ENCODE measurements around the gene MYLK2.

MYLK2 gene

GRCh38 chr20:31858760-31859083 is 39.6 kb downstream of the MYLK2 start:
- DNase-seq, result no peak

- no peak for DNase-seq
These were observed 40.3 kb downstream of the MYLK2 start for GRCh38 chr20:31859266-31859997.

DNA sequence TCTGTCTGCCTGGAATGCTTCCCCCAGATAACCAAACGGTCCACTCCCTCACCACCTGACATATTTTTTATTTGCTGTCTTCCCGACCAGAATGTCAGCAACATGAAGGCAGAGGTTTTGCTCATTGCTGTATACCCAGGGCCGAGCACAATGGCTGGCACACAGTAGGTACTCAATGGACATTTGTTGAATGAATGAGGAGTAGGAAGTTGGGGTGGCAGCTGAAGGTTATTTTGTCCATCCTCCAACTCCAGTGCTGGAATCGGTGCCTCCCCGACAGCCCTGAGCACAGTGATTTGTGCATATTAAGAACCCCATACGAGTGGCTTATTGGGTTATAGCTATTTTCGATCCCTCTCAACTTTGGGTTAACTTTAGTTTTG is 40.8 kb downstream of the MYLK2 start:
- no peak for DNase-seq

DNA sequence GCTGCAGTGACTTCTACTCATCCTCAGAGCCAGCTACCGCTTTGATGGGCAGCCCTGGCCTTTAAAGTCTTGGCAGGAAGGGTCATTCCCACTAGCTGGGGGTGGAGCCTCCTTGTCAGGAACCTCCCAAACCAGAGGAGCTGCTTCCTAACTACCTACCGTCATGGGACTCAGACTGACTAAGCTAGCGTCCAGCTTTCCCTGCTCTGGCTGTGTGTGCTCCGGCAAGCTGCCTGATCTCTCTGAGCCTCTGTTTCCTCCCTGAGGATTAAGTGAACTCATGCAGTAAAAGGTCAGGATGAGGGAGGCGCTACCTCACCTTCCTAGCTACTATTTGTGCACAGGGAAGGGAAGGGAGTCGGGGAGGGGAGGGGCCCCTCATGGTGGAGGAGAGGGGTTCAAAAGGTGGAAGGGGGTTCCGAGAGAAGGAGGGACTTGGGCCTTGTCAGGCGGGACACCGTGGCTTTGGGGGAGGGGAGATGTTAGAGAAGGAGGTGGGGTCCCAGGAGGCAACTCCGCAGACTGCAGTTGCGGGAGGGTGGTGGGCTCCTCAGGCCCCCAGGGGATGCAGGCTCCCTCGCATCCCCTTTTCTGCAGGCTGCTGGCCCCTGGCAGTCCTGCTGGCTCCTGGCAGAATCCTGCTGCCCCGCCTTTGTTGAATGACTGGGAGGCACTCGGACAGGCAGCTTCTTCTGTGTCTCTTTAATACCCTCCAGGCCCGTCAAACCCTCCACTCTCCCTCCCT is 41.4 kb downstream of the MYLK2 start:
- no peak for DNase-seq

- DNase-seq, result no peak
These were observed 41.9 kb downstream of the MYLK2 start for GRCh38 chr20:31861135-31861384.

DNA sequence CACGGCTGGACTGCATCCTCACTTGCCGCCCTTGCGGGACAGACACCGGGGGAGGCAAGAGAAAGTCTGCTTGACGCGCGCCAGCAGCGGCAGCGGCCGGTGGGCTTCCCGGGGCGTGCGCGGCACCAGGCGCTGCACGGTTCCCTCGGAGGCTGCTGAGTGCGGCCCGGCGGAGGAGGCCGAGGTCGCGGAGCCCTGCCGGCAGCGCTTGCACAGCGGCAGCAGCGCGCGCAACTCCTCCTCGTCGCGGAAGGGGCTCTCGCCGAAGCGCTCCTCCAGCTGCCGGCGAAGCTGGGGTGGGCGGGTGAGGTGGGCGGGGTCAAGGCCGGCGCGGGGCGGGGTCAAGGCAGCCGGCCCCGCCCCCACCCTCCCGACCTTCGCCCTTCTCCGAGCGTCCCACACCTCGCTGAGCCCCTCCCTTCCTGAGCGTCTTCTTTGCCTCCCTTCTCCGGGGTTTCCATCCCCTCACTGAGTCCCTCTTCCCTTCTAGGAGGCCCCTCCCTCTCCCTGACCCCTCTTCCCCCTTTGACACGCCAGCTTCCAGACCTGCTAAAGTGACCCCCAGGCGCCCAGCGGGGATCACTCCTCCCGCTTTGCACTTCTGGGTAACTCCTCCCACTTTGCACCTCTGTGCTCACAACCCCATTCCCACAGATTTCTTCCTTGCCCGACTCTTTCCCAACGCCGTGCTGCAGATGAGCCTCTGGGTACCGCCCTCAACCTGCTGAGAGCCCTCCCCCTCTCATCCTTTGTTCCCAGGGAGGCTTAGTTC is 42.4 kb downstream of the MYLK2 start:
- peak; percentile 74 for DNase-seq

GRCh38 chr20:31862157-31862470 is 43.0 kb downstream of the MYLK2 start:
- no peak for DNase-seq

DNA sequence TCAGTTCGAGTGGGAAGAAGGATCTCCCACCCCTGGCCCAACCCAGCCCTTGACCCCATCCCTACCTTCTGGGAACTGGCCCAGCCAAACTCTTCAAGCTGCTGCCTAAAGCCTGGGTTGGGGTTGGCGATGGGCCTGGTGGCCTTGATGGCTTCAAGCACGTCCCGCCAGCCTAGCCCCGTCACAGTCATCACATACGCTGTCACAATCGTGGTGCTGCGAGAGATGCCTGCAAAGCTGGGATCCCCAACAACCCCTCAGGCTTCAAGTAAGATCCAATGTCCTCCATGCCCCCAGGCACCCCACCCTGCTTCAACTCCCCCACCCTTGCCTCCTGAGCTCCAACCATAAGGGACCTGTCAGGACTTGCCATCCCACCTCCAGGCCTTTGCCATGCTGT is 43.4 kb downstream of the MYLK2 start:
- no peak for DNase-seq

- no peak for DNase-seq
These were observed 44.3 kb downstream of the MYLK2 start for GRCh38 chr20:31863296-31864085.

DNA sequence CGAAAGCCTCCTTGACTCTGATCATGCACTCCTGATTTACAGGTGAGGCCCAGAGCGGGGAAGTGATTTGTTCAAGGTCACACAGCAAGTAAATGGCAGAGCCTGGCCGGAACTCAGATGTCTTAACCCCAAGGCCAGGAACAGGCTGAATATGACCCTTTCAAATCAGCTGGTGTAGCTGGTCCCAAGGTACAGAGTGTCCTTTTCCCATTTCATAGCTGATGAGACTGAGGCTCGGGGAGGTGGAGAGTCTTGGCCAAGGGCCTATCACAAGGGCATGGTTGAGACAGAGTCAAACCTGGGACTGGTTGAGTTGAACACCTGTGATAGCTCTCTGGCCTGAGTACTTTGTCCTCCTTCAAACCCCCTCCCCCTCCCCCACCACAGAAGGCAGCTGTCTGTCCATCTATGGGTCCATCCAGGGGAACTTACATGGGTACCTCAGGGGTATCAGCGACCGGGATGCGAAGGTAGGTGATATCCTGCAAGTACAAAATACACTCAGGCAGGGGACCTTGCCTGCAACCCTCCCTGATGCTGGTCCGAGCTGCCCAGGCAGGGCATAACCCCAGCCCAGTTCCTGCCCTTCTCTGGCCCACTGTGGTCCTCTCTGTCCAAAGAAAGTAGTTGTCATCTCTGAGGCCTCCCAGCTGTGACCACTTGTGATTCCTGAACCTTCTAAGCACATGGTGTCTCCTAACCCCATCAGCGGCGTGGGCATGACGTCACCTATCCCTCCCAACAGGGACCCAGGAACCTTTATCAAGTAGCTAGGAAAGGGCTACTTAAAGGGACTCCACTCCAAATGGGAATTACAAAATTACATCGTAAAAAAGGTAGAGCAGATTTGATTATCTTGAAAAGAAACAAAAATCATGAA is 45.6 kb downstream of the MYLK2 start:
- DNase-seq, result no peak

DNA sequence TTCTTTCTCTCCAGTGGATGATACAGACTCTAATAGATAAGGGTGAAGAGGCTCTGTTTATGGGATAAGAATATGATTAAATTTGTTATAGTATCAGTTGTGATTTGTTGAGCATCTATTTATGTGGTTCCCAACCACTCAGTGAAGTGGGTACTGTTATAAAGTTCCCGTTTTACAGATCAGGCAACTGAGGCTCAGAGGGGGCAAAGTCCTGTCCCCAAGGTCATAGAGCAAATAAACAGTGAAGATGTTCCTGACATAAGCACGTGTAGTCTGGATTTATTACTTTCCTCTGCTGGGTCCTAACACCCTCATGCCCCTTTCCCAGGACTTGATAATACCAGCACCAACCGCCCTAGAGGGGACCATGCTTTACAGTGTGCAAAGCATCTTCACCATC is 47.1 kb downstream of the MYLK2 start:
- no peak for DNase-seq

DNA sequence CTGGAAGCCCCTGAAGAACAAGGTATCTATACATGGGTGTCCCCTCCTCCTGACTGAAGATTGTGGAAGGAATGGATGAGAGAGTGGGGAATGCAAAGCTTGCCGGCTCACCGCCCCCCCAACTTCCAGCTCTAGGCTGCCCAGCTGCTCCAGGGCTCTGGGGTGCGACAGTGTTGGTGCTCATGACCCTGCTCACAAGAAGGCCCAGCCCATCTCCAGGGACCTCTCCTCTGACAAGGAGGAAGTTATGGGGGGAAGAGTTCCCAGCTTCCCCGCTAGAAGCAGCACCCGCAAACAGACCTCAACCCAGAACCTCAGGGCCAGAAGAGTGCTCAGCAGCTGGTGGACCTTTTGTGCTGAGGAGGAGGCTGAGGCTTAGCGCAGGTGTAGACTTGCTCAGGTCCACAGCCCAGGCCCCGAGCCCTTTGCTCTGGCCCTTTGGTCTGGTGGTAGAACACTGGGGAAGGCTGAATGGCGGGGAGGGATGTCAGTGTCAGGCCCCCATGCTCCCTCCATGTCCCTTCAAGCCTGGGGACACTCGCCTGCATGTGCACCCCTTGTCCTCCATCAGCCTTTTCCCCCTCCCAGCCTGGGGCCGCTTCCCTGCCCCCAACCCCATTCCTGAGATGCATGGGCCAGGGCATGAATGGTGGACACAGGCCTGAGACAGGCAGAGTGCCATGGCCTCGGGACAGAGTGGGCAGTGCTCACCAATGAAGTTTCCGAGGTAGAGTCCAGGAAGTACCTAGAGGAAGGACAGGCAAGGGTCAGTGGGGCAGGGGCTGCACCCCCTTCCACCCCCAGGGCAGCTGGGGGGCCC is 49.9 kb downstream of the MYLK2 start:
- no peak for DNase-seq

DNA sequence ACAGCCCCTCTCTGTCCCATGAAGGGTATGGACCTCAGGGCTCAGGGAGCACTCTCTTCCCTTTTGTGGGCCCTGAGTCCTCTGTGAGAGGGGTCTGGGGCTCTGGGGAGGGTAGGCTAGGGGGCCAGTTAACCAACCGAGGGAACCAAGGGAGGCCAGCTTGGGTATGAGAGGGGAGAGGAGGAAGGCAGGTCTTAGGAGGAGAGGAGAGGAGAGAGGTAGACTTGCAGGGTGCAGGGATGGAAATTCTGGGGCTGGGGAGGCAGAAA is 50.5 kb downstream of the MYLK2 start:
- DNase-seq, result no peak

DNA sequence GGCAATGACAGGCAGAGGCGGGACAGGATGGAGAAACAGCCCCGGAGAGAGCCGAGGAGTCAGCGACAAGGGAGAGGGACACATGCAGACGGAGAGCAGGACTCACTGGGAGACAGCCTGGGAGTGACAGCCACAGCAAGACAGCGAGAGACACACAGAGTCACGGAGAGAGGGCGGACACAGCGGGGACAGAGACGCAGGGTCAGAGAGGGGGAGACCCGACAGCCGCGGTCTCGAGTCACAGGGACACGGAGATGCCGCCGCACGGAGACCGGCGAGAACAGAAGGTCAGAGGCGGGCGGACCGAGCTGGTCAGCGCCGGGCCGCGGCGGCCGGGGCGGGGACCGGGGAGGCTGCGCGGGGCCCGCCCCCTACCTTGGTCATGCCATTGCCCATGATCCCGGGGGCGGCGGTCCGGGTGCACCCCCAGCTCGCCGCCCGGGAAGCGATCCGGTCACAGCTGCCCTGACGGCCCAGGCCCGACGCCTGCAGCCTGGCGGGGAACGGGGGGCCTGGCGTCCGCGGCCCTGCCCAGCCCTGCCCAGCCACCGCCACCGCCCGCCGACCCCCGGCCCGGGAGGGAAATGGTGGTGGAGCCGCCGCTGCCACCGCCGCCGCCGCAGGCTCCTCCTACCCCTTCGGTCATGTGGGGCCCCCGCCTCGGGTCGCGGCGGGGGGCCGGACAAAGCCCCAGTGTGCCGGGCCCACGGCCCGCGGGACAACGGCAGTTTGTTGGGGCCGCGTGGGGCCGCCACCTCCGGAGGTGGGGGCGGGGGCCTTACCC is 51.0 kb downstream of the MYLK2 start, which contains the start of the genes DUSP15 and TTLL9:
Gene DUSP15 (minus strand): TSS at position 586 of the 784 bp plus-strand sequence. CDS start 190 bp downstream, at position 396.
Gene TTLL9 (plus strand): TSS at position 693 of the 784 bp plus-strand sequence. CDS start 493 bp downstream, outside the sequence.
- DNase-seq, result no peak

DNA sequence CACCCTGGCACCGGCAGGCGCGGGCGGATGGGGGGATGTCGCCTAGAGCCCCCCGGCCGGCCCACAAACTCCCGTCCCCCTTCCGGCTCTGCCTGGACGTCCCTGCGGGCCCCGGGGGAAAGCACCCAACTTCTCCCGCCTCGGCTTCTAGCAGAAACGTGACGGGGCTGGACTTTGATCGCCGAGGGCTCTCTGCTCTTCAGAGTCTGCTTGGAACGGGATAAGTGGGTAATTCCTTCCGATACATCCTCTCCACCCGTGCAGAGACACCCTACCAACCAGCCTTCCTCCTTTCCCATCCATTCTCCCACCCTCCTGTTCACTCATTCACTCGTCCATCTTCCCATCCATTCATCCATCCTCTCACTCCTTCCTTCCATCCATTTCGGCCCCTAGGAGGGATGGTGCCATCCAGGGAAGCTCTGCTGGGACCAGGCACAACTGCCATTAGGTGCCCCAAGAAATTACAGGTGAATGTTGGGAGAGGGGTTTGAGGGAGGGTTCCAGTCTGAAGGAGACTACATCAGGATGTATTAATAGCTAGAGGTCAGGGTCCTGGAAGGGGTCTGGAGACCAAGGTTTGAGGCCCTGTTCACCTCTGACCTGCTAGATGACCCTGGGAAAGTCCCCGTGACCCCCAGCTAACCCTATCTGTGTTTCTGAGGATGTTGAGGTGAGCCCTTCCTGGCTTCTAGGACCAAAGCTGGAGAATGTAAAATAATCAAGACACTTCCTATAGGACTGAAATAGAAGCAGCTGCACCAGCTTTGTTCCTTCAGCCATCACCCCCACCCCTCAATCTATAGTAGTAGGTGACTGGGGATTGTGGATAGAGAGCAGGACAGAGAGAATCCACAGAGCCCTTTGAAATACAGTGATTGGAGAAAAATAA is 51.8 kb downstream of the MYLK2 start:
- DNase-seq, result no peak

- no peak for DNase-seq
These were observed 52.4 kb downstream of the MYLK2 start for GRCh38 chr20:31871618-31871954.

DNA sequence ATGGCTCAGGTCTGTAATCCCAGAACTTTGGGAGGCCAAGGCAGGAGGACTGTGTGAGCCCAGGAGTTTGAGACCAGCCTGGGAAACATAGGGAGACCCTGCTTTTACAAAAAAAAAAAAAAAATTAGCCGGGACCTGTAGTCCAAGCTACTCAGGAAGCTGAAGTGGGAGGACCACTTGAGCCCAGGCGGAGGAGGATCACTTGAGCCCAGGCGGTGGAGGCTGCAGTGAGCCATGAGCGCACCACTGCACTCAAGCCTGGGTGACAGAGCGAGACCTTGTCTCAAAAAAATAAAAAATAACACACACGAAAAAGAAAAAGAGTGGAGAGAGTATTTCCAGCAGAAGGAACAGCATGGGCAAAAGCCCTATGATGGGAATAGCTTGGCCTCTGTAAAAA is 53.2 kb downstream of the MYLK2 start:
- DNase-seq, result no peak

DNA sequence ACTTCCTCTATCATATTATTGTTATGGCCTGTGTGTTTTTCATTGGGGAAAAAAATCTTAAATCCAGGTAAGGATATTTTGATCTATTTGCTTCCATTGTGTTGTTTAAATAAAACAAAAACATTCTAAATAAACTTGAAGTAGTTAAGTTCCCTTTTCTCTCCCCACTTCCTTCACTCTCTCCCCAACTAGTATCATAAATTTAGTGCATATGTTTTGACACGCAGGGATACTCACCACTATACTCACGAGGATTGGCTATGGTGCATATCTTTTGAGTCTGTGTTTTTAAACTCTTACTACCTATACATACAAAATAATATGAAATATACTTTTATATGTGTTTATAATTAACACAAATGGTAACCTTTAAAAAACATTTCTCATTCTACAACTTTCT is 56.5 kb downstream of the MYLK2 start:
- DNase-seq, result no peak

- DNase-seq, result no peak
These were observed 58.5 kb downstream of the MYLK2 start for GRCh38 chr20:31877684-31878083.

All from CD4-positive, alpha-beta T cell treated with Interleukin-21 for 1 hour (primary cell).